Testis (tissue), 3 donors: ENCODE measurements around the gene VMAC. TPM values are rescaled to one million over a fixed set of nuclear protein-coding genes. Genes with fewer than 3 reads are reported as not detected.
A peak's percentile ranks its signal among the peaks of the same experiment; 100 is the strongest.

ENCODE experiments used
- DNase-seq: peaks from one replicate; pipeline ENCODE4 v3.0.0-alpha.2; 2019
- H3K27ac ChIP-seq, 2 donors: fragments of 200-600 bp; sonication (generic); one replicate each; pipeline ENCODE4 v1.5.1; 2019
- H3K27me3 ChIP-seq: fragments of 200-600 bp; sonication (generic); one replicate; pipeline ENCODE4 v1.5.1; 2019
- H3K36me3 ChIP-seq: fragments of 200-600 bp; sonication (generic); one replicate; pipeline ENCODE4 v1.5.1; 2017; ENCODE audit warnings: low read depth; ENCODE audit errors: missing control alignments
- H3K4me1 ChIP-seq: fragments of 200-600 bp; sonication (generic); one replicate; pipeline ENCODE4 v1.5.1; 2019
- H3K4me3 ChIP-seq, 2 donors: fragments of 200-600 bp; sonication (generic); one replicate each; pipeline ENCODE4 v1.5.1; 2017 to 2019
- H3K9me3 ChIP-seq: fragments of 200-600 bp; sonication (generic); one replicate; pipeline ENCODE4 v1.5.1; 2017
- POLR2A ChIP-seq: fragments of 450-650 bp; IDR thresholded peaks from one replicate; pipeline ENCODE4 v1.6.1; 2017; ENCODE audit warnings: antibody characterized with exemption, mild to moderate bottlenecking, moderate library complexity
- WGBS, 2 donors: methylation state at CpG; one replicate each; pipeline ENCODE4 v1.1.5; 2018; 5-methylcytosine and 5-hydroxymethylcytosine counted together
- intact Hi-C: fragments of 100-400 bp; cut with DNase I; formaldehyde crosslinking; loops from one replicate; pipeline ENCODE4 v1.15.1; 2023; ENCODE audit warnings: low total_unique reads
- polyA plus RNA-seq: library from polyadenylated mRNA; stranded (reverse); fragments of 350-450 nt; fragmentation: Illumina TruSeq; extraction: RNeasy Lipid Tissue Mini Kit (QIAGEN cat#74804); gene quantifications from one replicate; pipeline ENCODE4 v1.2.3, GENCODE V29; 2014; ENCODE audit warnings: low read depth, low replicate concordance; ENCODE audit not compliant: insufficient read depth
- total RNA-seq, 2 donors: library from RNA; depleted of rRNA; stranded (reverse); fragments of >200 nt; gene quantifications; one replicate each; pipeline ENCODE4 v1.2.3, GENCODE V29; 2016
- TF ChIP-seq, protein P1 (sequence below), 3 experiments: fragments of 450-650 bp in 2 of 3; fragments of 200-600 bp in 1 of 3; sonication (generic) in 1 of 3; IDR thresholded peaks; one replicate each; pipeline ENCODE4 v1.5.1; 2016 to 2019; ENCODE audit warnings: antibody characterized with exemption in 3 of 3, mild to moderate bottlenecking in 2 of 3, moderate library complexity in 1 of 3

The VMAC gene
- total and polyA plus RNA-seq, 3 donors from 2014 or later: 3.4 to 7.7 (median 7.4) TPM

DNA sequence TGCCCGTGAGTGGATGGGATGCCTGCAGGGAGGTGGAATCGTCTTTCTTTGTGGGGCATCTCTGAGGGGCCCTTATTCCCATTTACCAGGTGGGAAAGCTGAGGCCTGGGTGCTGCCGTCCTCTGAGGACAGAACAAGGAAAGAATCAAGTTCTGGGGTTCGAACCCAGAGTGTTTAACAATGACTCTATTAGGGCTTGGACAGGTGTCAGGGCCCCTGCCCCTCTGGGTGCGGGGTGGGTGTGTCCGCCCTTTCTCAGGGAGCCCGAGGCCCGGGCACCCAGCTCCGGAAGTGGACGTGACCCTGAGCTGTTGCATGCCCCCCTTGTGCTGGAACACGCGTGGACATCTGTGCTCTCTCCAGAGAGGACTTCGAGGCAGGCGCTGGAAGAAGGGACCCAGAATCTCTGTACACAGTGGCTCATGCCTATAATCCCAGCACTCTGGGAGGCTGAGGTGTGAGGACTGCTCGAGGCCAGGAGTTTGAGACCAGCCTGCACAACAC, 11.8 kb upstream of the VMAC start:
- TF ChIP-seq POLR2A: no peak
- TF ChIP-seq, protein P1, sequence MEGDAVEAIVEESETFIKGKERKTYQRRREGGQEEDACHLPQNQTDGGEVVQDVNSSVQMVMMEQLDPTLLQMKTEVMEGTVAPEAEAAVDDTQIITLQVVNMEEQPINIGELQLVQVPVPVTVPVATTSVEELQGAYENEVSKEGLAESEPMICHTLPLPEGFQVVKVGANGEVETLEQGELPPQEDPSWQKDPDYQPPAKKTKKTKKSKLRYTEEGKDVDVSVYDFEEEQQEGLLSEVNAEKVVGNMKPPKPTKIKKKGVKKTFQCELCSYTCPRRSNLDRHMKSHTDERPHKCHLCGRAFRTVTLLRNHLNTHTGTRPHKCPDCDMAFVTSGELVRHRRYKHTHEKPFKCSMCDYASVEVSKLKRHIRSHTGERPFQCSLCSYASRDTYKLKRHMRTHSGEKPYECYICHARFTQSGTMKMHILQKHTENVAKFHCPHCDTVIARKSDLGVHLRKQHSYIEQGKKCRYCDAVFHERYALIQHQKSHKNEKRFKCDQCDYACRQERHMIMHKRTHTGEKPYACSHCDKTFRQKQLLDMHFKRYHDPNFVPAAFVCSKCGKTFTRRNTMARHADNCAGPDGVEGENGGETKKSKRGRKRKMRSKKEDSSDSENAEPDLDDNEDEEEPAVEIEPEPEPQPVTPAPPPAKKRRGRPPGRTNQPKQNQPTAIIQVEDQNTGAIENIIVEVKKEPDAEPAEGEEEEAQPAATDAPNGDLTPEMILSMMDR (IDR thresholded peaks at IDR 0.05): no peak
- H3K4me1 ChIP-seq: peaks cover 18% of the 10 kb centered on the region

DNA sequence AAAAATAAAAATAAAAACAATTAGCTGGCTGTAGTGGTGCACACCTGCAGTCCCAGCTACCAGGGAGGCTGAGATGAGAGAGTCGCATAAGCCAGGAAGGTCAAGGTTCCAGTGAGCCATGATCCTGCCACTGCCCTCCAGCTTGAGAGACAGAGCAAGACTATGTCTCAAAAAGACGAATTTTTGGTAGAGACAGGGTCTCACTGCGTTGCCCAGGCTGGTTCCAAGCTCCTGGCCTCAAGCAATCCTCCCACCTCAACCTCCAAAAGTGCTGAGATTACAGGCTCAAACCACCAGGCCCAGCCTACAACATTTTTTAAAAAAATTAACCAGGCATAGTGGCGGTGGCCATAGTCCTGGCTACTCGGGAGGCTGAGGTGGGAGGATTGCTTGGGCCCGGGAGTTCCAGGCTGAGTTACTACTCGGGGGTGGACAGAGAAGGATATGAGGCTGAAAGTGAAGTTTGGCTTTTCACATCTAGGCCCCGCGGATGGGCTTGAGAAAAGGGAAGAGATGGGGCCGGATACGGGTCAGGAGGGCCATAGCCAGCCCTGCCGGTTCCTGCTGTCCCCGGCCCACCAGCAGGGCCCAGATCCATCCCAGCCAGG, 11.3 kb upstream of the VMAC start:
- peaks cover 18% of the 10 kb centered on the region for H3K4me1 ChIP-seq
- DNase-seq: no peak
- no peak overlapping the region for H3K27ac ChIP-seq
- 63 to 64% methylated on average over 13 of the region's 13 CpGs for WGBS, 2 donors
- H3K9me3 ChIP-seq: no peaks in the 10 kb centered on the region
- intact Hi-C loops: no loop called here
- H3K36me3 ChIP-seq: no peaks in the 10 kb centered on the region
- H3K4me3 ChIP-seq: no peak overlapping the region
- TF ChIP-seq, protein P1 (IDR thresholded peaks at IDR 0.05): no peak
- no peak for TF ChIP-seq POLR2A
- no peaks in the 10 kb centered on the region for H3K27me3 ChIP-seq

More for the DNA sequence above, 11.8 kb upstream of the VMAC start:
- 54 to 67% methylated on average over 4 to 15 of the region's 15 CpGs for WGBS, 2 donors
- Histone ChIP-seq H3K4me3 (no peak overlapping the region), H3K27me3 (no peaks in the 10 kb centered on the region), H3K27ac (no peak overlapping the region), H3K36me3 (no peaks in the 10 kb centered on the region), H3K9me3 (no peaks in the 10 kb centered on the region)
- intact Hi-C loops: no loop called here
- no peak for DNase-seq

DNA sequence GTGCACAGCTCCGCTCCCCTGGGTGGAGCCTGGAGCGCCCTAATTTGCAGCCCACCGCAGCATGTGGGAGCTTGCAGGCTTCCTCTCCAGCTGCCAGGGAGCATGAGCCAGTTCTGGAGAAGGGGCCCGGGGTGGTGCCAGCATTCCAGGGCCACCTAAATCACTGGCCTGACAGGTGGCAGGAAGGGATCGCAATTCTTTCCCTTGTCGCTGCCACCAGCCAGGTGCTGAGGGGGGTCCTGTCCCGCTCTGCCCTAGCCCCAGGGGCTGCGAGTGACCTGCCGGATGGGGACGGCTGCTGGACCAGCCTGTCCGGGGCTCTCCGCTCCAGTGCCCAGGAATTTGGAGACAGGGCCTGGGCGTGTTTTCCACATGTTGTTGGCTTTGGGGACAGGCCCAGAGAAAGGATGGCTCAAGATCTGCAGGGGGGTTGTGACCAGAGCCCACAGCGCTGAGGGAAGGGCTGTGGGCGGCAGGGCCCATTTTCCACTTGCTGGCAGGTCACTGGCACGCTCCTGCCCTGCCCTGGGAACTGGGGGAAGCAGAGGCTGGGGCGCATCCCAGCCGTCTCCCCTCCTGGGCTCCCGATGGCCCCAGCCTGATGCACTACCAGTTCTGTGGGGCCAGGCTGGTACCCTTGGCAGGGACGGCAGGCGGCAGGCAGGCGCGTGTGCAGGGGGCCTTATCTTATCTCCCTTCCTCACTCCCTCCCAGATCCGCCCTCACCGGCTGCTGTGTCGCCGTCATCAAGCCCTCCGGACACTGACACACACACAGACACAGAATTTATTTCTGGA, 10.6 kb upstream of the VMAC start:
- no peaks in the 10 kb centered on the region for H3K9me3 ChIP-seq
- TF ChIP-seq, protein P1 (IDR thresholded peaks at IDR 0.05): no peak
- TF ChIP-seq POLR2A: no peak
- intact Hi-C loops: no loop called here
- H3K27me3 ChIP-seq: no peaks in the 10 kb centered on the region
- 65 to 66% methylated on average over 23 to 28 of the region's 28 CpGs for WGBS, 2 donors
- H3K27ac ChIP-seq: peak overlapping the region in 1 of 2 donors; percentile 19
- no peaks in the 10 kb centered on the region for H3K36me3 ChIP-seq
- H3K4me1 ChIP-seq: peaks cover 18% of the 10 kb centered on the region
- H3K4me3 ChIP-seq: no peak overlapping the region
- peak; percentile 81 for DNase-seq

DNA sequence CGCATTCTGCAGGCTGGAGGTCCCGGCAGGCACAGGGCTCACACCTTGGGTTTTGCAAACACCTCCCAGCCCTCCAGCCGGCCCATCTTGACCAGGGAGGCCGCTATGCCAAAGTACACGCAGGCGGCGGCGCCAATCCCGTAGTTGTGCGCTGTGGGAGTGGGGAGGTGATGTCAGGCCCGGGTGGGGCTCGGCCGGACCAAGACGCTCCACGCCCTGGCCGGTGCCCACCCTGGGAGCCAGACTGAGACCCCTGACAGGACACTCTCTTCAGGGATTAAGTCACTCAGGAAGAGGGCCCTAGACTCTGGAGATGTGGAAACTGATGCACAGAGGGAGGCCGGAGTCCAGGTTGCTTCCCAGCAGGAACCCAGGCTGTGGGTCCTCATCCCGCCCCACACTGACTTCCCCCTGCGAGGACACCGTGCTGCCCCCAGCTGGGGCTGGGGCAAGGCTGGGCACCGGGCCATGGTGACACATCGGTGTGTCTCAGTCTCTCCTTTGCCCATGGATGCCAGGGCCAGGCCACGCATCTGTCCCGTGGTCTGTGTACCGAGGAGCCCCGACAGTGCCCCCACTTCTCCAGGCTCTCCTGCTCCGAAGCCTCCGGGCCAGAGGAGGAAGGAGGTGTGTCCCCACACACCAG, 9.8 kb upstream of the VMAC start:
- Histone ChIP-seq H3K27me3 (no peaks in the 10 kb centered on the region), H3K4me3 (no peak overlapping the region), H3K36me3 (no peaks in the 10 kb centered on the region), H3K4me1 (peaks cover 18% of the 10 kb centered on the region), H3K27ac (peak overlapping the region in 1 of 2 donors; percentile 19), H3K9me3 (no peaks in the 10 kb centered on the region)
- intact Hi-C loops: no loop called here
- TF ChIP-seq, protein P1 (IDR thresholded peaks at IDR 0.05): no peak
- TF ChIP-seq POLR2A: no peak
- WGBS, 2 donors: 71 to 75% methylated on average over 14 to 28 of the region's 28 CpGs
- DNase-seq: no peak
